ENCODE data around the gene WSCD1.

WSCD1 gene

GRCh38 chr17:6061290-6061689 lies 8.9 kb upstream of the WSCD1 start:
- no peak for DNase-seq

GRCh38 chr17:6064868-6065267 lies 5.3 kb upstream of the WSCD1 start:
- DNase-seq = peak; percentile 26

- DNase-seq = no peak
Measured at GRCh38 chr17:6065351-6065750, 4.8 kb upstream of the WSCD1 start.

GRCh38 chr17:6066183-6066948 lies 3.8 kb upstream of the WSCD1 start:
- DNase-seq = no peak

GRCh38 chr17:6067060-6067459 lies 3.1 kb upstream of the WSCD1 start:
- DNase-seq = no peak

- DNase-seq = no peak
Measured at GRCh38 chr17:6070430-6070912, 292 bp downstream of the WSCD1 start.

- DNase-seq = no peak
Measured at GRCh38 chr17:6070913-6071511, 833 bp downstream of the WSCD1 start.

GRCh38 chr17:6071528-6072065 lies 1.4 kb downstream of the WSCD1 start:
- DNase-seq = no peak

- DNase-seq = no peak
Measured at GRCh38 chr17:6072157-6072556, 2.0 kb downstream of the WSCD1 start.

GRCh38 chr17:6072611-6073010 lies 2.4 kb downstream of the WSCD1 start:
- DNase-seq = no peak

GRCh38 chr17:6073620-6074019 lies 3.4 kb downstream of the WSCD1 start:
- no peak for DNase-seq

GRCh38 chr17:6075050-6075449 lies 4.9 kb downstream of the WSCD1 start:
- no peak for DNase-seq

GRCh38 chr17:6075845-6076244 lies 5.7 kb downstream of the WSCD1 start:
- no peak for DNase-seq

GRCh38 chr17:6077752-6078151 lies 7.6 kb downstream of the WSCD1 start:
- DNase-seq = no peak

GRCh38 chr17:6078458-6078871 lies 8.3 kb downstream of the WSCD1 start:
- no peak for DNase-seq

- DNase-seq = no peak
Measured at GRCh38 chr17:6079155-6079888, 9.1 kb downstream of the WSCD1 start.

- no peak for DNase-seq
Measured at GRCh38 chr17:6079960-6080359, 9.8 kb downstream of the WSCD1 start.

- no peak for DNase-seq
Measured at GRCh38 chr17:6080711-6081430, 10.7 kb downstream of the WSCD1 start.

- DNase-seq = no peak
Measured at GRCh38 chr17:6082335-6082734, 12.2 kb downstream of the WSCD1 start.

GRCh38 chr17:6084311-6085161 lies 14.4 kb downstream of the WSCD1 start:
- DNase-seq = no peak

- DNase-seq = no peak
Measured at GRCh38 chr17:6085812-6086211, 15.6 kb downstream of the WSCD1 start.
